GM12878 (cell line): ENCODE data around the gene METTL13. TPM values are rescaled to one million over a fixed set of nuclear protein-coding genes. Genes with fewer than 3 reads are reported as not detected.

Experiments used
- ATAC-seq: fragments of 200-7000 bp; cut with Tn5 transposase; 3 replicates; pipeline ENCODE4 v1.9.1; 2020; ENCODE audit warnings: mild to moderate bottlenecking, moderate library complexity
- BruUV-seq: library from RNA; stranded (reverse); fragments of 400-500 nt; replicated peaks from 2 replicates; lab custom pipeline; 2021; lab: Mats Ljungman, UMichigan
- CTCF ChIA-PET: fragments of 300-600 bp; sonication (Branson Sonifier 250); formaldehyde crosslinking; extraction: SDS; loops from one replicate; lab custom pipeline; 2021; ENCODE audit warnings: inconsistent platforms; lab: Yijun Ruan, JAX
- POLR2A ChIA-PET: fragments of 350-600 bp; formaldehyde crosslinking; extraction: SDS; loops from one replicate; lab custom pipeline; 2021; ENCODE audit warnings: inconsistent platforms; lab: Charles Lee
- RAD21 ChIA-PET: fragments of 300-600 bp; sonication (Branson Sonifier 250); formaldehyde crosslinking; loops from one replicate; lab custom pipeline; 2023; ENCODE audit warnings: antibody characterized with exemption; ENCODE audit not compliant: unreplicated experiment; lab: Charles Lee
- SMC1A ChIA-PET: fragments of 300-600 bp; sonication (Branson Sonifier 250); formaldehyde crosslinking; loops from one replicate; lab custom pipeline; 2023; ENCODE audit not compliant: unreplicated experiment, uncharacterized antibody; lab: Charles Lee
- DNase-seq: peaks from one replicate; pipeline ENCODE4 v3.0.0-alpha.2; 2011; ENCODE audit warnings: low read depth, low spot score
- FAIRE-seq: peaks from 3 replicates; lab custom pipeline; 2011; peaks lifted over from hg19 to GRCh38; lab: Jason Lieb, UNC
- H2AFZ ChIP-seq: 2 replicates; pipeline ENCODE4 v1.6.0; 2011; ENCODE audit warnings: low read depth, low read length, control low read depth; ENCODE audit not compliant: control insufficient read depth
- H3K27ac ChIP-seq: 2 replicates; pipeline ENCODE4 v1.5.1; 2011; ENCODE audit warnings: control low read depth; ENCODE audit not compliant: control insufficient read depth, insufficient read depth
- H3K27me3 ChIP-seq, 2 experiments: replicated peaks in 1 of 2; 2 replicates each; pipeline versions ENCODE4 v1.6.0 to v1.6.1; 2011; ENCODE audit warnings: low read length in 1 of 2; ENCODE audit not compliant: control insufficient read depth in 2 of 2, insufficient read depth in 2 of 2
- H3K36me3 ChIP-seq, 2 experiments: 2 replicates each; pipeline ENCODE4 v1.5.1; 2011; ENCODE audit warnings: low read length in 1 of 2; ENCODE audit not compliant: control insufficient read depth in 2 of 2, insufficient read depth in 2 of 2
- H3K4me1 ChIP-seq: 2 replicates; pipeline ENCODE4 v1.6.1; 2011; ENCODE audit warnings: mild to moderate bottlenecking, low read length, moderate library complexity, mixed read lengths; ENCODE audit not compliant: control insufficient read depth, insufficient read depth
- H3K4me2 ChIP-seq: 2 replicates; pipeline ENCODE4 v1.6.0; 2011; ENCODE audit warnings: control low read depth; ENCODE audit not compliant: control insufficient read depth, insufficient read depth
- H3K4me3 ChIP-seq: fragments of 200-600 bp; sonication (generic); 2 replicates; pipeline ENCODE4 v1.5.1; 2016
- H3K79me2 ChIP-seq: 2 replicates; pipeline ENCODE4 v1.6.0; 2011; ENCODE audit warnings: low read length; ENCODE audit not compliant: control insufficient read depth, insufficient read depth
- H3K9ac ChIP-seq: 2 replicates; pipeline ENCODE4 v1.8.0; 2011; ENCODE audit warnings: low read length, control low read depth, mixed read lengths; ENCODE audit not compliant: control insufficient read depth, insufficient read depth
- H3K9me3 ChIP-seq: replicated peaks from 3 replicates; pipeline ENCODE4 v1.5.1; 2011; ENCODE audit warnings: mild to moderate bottlenecking, low read length; ENCODE audit not compliant: control insufficient read depth, insufficient read depth
- H4K20me1 ChIP-seq: 2 replicates; pipeline ENCODE4 v1.6.0; 2011; ENCODE audit not compliant: control insufficient read depth, insufficient read depth
- ASH2L ChIP-seq: fragments of 300-600, 200-600 bp; sonication (generic); IDR thresholded peaks from 2 replicates; pipeline ENCODE4 v1.6.1; 2017; ENCODE audit warnings: low read depth, mild to moderate bottlenecking, borderline replicate concordance
- CHD4 ChIP-seq: fragments of 200-600 bp; sonication (generic); IDR thresholded peaks from 2 replicates; pipeline ENCODE4 v1.6.1; 2016; ENCODE audit warnings: mild to moderate bottlenecking
- ESRRA ChIP-seq: IDR thresholded peaks from 2 replicates; pipeline ENCODE4 v1.6.1; 2012; ENCODE audit warnings: mild to moderate bottlenecking, low read length, improper control_type of control experiment
- KDM1A ChIP-seq: fragments of 200-600 bp; sonication (generic); IDR thresholded peaks from 2 replicates; pipeline ENCODE4 v1.6.1; 2016; ENCODE audit warnings: borderline replicate concordance
- MAX ChIP-seq: IDR thresholded peaks from 2 replicates; pipeline ENCODE4 v1.6.1; 2012; ENCODE audit warnings: low read depth, low read length, improper control_type of control experiment
- MTA2 ChIP-seq: fragments of 450-650 bp; IDR thresholded peaks from 2 replicates; pipeline ENCODE4 v1.6.1; 2016; ENCODE audit warnings: low read depth, mild to moderate bottlenecking, moderate library complexity
- MYB ChIP-seq: fragments of 150-350 bp; IDR thresholded peaks from 2 replicates; pipeline ENCODE4 v1.6.1; 2014; ENCODE audit warnings: mild to moderate bottlenecking, low read depth, low read length, borderline replicate concordance
- SKIL ChIP-seq: fragments of 450-650 bp; IDR thresholded peaks from 2 replicates; pipeline ENCODE4 v1.6.1; 2017; ENCODE audit warnings: mild to moderate bottlenecking, low read depth, inconsistent platforms; ENCODE audit not compliant: poor library complexity, severe bottlenecking
- STAT3 ChIP-seq: IDR thresholded peaks from 2 replicates; pipeline ENCODE4 v1.6.1; 2011; ENCODE audit warnings: low read depth, low read length, improper control_type of control experiment
- WGBS: methylation state at CpG from one replicate; pipeline ENCODE4 v1.1.6; 2016; ENCODE audit warnings: low lambda C conversion rate; ENCODE audit not compliant: insufficient replicate concordance, insufficient coverage; ENCODE audit errors: missing lambda C conversion rate; 5-methylcytosine and 5-hydroxymethylcytosine counted together
- in situ Hi-C: fragments of 300-500 bp; cut with MboI; formaldehyde crosslinking; loops from 9 replicates; pipeline ENCODE4 v1.14.3; 2018; ENCODE audit warnings: mixed read lengths
- intact Hi-C: fragments of 100-400 bp; cut with micrococcal nuclease; formaldehyde crosslinking; loops from one replicate; pipeline ENCODE4 v1.14.2; 2022; ENCODE audit not compliant: unreplicated experiment
- polyA plus RNA-seq, 11 experiments: library from polyadenylated mRNA; depleted of rRNA in 4 of 11; unstranded in 6 of 11; stranded (reverse) in 5 of 11; fragments of >200 nt; fragmentation: Nextera tagmentation in 4 of 11; fragmentation: Illumina TruSeq in 1 of 11; extraction: Ambion mirVana in 4 of 11; extraction: Trizol in 1 of 11; gene quantifications; 1 replicate in 1 of 11; 2 replicates in 10 of 11; pipeline versions ENCODE4 v1.2.1 to v1.2.3, GENCODE V29; 2011 to 2016; ENCODE audit warnings: inconsistent platforms in 2 of 11, missing spikeins in 2 of 11, low read depth in 1 of 11
- total RNA-seq, 4 experiments: library from RNA; depleted of rRNA in 3 of 4; stranded (reverse); fragments of >200 nt in 3 of 4; fragmentation: Illumina TruSeq in 1 of 4; extraction: Trizol in 1 of 4; gene quantifications; 2 replicates each; pipeline versions ENCODE4 v1.2.1 to v1.2.3, GENCODE V29; 2013 to 2021
- TF ChIP-seq, protein P1 (sequence below): fragments of 450-650 bp; formaldehyde crosslinking; IDR thresholded peaks from 2 replicates; pipeline ENCODE4 v1.5.0; 2022; ENCODE audit warnings: mild to moderate bottlenecking, missing genetic modification characterization
- TF ChIP-seq, protein P2 (sequence below): fragments of 450-650 bp; IDR thresholded peaks from 2 replicates; pipeline ENCODE4 v1.6.1; 2014; ENCODE audit warnings: mild to moderate bottlenecking
- TF ChIP-seq, protein P3 (sequence below): fragments of 450-650 bp; IDR thresholded peaks from 2 replicates; pipeline ENCODE4 v1.6.1; 2016; ENCODE audit warnings: mild to moderate bottlenecking

METTL13 gene
- total and polyA plus RNA-seq, 10 of the 15 experiments (the other 5 are each of a cell fraction or from before 2014, with no cell fraction given) = 12.2 to 47.2 (median 35.0) TPM

- intact Hi-C loops (no loop called here), in situ Hi-C loops (no loop called here)
- H3K27me3 ChIP-seq = no peaks in the 10 kb centered on the region
- H3K4me2 ChIP-seq = no peak overlapping the region
- no peaks in the 10 kb centered on the region for H3K79me2 ChIP-seq
- H3K4me1 ChIP-seq = no peaks in the 10 kb centered on the region
- TF ChIP-seq, protein P1, sequence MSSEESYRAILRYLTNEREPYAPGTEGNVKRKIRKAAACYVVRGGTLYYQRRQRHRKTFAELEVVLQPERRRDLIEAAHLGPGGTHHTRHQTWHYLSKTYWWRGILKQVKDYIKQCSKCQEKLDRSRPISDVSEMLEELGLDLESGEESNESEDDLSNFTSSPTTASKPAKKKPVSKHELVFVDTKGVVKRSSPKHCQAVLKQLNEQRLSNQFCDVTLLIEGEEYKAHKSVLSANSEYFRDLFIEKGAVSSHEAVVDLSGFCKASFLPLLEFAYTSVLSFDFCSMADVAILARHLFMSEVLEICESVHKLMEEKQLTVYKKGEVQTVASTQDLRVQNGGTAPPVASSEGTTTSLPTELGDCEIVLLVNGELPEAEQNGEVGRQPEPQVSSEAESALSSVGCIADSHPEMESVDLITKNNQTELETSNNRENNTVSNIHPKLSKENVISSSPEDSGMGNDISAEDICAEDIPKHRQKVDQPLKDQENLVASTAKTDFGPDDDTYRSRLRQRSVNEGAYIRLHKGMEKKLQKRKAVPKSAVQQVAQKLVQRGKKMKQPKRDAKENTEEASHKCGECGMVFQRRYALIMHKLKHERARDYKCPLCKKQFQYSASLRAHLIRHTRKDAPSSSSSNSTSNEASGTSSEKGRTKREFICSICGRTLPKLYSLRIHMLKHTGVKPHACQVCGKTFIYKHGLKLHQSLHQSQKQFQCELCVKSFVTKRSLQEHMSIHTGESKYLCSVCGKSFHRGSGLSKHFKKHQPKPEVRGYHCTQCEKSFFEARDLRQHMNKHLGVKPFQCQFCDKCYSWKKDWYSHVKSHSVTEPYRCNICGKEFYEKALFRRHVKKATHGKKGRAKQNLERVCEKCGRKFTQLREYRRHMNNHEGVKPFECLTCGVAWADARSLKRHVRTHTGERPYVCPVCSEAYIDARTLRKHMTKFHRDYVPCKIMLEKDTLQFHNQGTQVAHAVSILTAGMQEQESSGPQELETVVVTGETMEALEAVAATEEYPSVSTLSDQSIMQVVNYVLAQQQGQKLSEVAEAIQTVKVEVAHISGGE = no peak
- TF ChIP-seq STAT3 (no peak), MAX (no peak), CHD4 (no peak), SKIL (no peak), ESRRA (no peak), ASH2L (no peak), KDM1A (no peak), MYB (no peak), MTA2 (no peak)
- TF ChIP-seq, protein P2, sequence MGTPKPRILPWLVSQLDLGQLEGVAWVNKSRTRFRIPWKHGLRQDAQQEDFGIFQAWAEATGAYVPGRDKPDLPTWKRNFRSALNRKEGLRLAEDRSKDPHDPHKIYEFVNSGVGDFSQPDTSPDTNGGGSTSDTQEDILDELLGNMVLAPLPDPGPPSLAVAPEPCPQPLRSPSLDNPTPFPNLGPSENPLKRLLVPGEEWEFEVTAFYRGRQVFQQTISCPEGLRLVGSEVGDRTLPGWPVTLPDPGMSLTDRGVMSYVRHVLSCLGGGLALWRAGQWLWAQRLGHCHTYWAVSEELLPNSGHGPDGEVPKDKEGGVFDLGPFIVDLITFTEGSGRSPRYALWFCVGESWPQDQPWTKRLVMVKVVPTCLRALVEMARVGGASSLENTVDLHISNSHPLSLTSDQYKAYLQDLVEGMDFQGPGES = no peak
- TF ChIP-seq, protein P3, sequence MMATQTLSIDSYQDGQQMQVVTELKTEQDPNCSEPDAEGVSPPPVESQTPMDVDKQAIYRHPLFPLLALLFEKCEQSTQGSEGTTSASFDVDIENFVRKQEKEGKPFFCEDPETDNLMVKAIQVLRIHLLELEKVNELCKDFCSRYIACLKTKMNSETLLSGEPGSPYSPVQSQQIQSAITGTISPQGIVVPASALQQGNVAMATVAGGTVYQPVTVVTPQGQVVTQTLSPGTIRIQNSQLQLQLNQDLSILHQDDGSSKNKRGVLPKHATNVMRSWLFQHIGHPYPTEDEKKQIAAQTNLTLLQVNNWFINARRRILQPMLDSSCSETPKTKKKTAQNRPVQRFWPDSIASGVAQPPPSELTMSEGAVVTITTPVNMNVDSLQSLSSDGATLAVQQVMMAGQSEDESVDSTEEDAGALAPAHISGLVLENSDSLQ = no peak
- H3K4me3 ChIP-seq = no peak overlapping the region
- BruUV-seq = no TSS peak
- no peaks in the 10 kb centered on the region for H4K20me1 ChIP-seq
- ChIA-PET RAD21 (no interaction called here), POLR2A (no interaction called here), CTCF (no interaction called here), SMC1A (no interaction called here)
- H3K9me3 ChIP-seq = no peaks in the 10 kb centered on the region
- no peak overlapping the region for H3K9ac ChIP-seq
- H2AFZ ChIP-seq = no peak overlapping the region
- 35% methylated on average over 3 of the region's 3 CpGs for WGBS
- ATAC-seq (no peak), DNase-seq (no peak), FAIRE-seq (no peak)
- H3K36me3 ChIP-seq = no peaks in the 10 kb centered on the region
- no peak overlapping the region for H3K27ac ChIP-seq
These were observed 12.3 kb upstream of the METTL13 start for GRCh38 chr1:171769171-171769570.
